Measurements from ENCODE around the gene NKG7. TPM values are rescaled to one million over a fixed set of nuclear protein-coding genes. Genes with fewer than 3 reads are reported as not detected.

The NKG7 gene
- total and polyA plus RNA-seq, 2 of the 13 experiments (the other 11 are each of a cell fraction or from before 2014, with no cell fraction given): 0.40 TPM; not detected in 1

- no peak for TF ChIP-seq ZBTB40 (IDR thresholded peaks at IDR 0.05)
- TF ChIP-seq ZBTB40 (CRISPR knock-in tag; IDR thresholded peaks at IDR 0.05): no peak
- peak; percentile 40; the same call in 1 of the 2 replicates for TF ChIP-seq SP4 (CRISPR knock-in tag; IDR thresholded peaks at IDR 0.05)
- peak; percentile 56; the same call in 1 of the 2 replicates for TF ChIP-seq HNF1B (CRISPR knock-in tag; IDR thresholded peaks at IDR 0.05)
- TF ChIP-seq MED1 (CRISPR knock-in tag; IDR thresholded peaks at IDR 0.05): peak; percentile 35
- 0 out of 2 replicates have a peak, but pooled peaks have one; percentile 33 for TF ChIP-seq CREB1 (IDR thresholded peaks at IDR 0.05)
- no peak for TF ChIP-seq CREB1 (CRISPR knock-in tag; IDR thresholded peaks at IDR 0.05)
- TF ChIP-seq TP53 (CRISPR knock-in tag; conservative IDR thresholded peaks at IDR 0.05): 0 out of 2 replicates have a peak, but pooled peaks have one; percentile 27
- peak; percentile 33; the same call in 1 of the 2 replicates for TF ChIP-seq ZNF574 (CRISPR knock-in tag; IDR thresholded peaks at IDR 0.05)
- TF ChIP-seq PHF20 (CRISPR knock-in tag; IDR thresholded peaks at IDR 0.05): 0 out of 2 replicates have a peak, but pooled peaks have one; percentile 20
- TF ChIP-seq ZNF572 (CRISPR knock-in tag; IDR thresholded peaks at IDR 0.05): 0 out of 2 replicates have a peak, but pooled peaks have one; percentile 24
- TF ChIP-seq SAP130 (CRISPR knock-in tag; IDR thresholded peaks at IDR 0.05; ENCODE audit: low read depth): peak; percentile 49; the same call in 1 of the 2 replicates
- 0 out of 2 replicates have a peak, but pooled peaks have one; percentile 48 for TF ChIP-seq MIER2 (CRISPR knock-in tag; IDR thresholded peaks at IDR 0.05)
- no peak for TF ChIP-seq SMAD3 (CRISPR knock-in tag; IDR thresholded peaks at IDR 0.05)
- peak; percentile 52; the same call in 1 of the 2 replicates for TF ChIP-seq ZNF768 (CRISPR knock-in tag; IDR thresholded peaks at IDR 0.05)
- 0 out of 2 replicates have a peak, but pooled peaks have one; percentile 30 for TF ChIP-seq KDM1A (CRISPR knock-in tag; IDR thresholded peaks at IDR 0.05)
- no peak for TF ChIP-seq GZF1 (CRISPR knock-in tag; IDR thresholded peaks at IDR 0.05)
These were observed 35.2 kb upstream of the NKG7 start (continued) for GRCh38 chr19:51407511-51408131.

Data from HepG2 (cell line).